ENCODE measurements around the gene WASF3.

Gene WASF3

DNA sequence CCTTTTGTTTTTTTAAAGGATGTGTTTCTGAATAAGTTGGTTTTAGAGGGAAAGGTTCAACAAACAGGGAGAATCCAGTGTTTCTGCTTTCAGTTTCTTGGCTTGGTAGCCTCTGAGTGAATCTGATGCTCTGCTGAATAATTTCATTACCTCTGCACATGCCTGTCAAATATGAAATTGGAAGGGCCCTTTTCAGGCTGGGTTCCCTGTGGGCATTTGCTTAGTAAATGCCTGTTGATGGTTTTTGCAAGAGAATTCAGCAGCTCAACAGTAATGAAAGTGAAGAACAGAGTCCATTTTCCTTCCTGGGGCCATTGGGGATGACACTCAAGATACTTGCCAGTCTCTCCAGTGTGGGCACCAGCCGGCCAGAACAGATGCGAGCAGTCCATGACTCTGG is 128.8 kb downstream of the WASF3 start:
- Histone ChIP-seq H3K9me3 (ENCODE audit: control insufficient read depth, insufficient read depth, low read length) (no peaks in the 10 kb centered on the region; the same call in 1 of the 2 replicates), H3K4me3 (ENCODE audit: low read length) (no peak overlapping the region), H3K79me2 (ENCODE audit: control insufficient read depth, low read length) (no peaks in the 10 kb centered on the region), H3K9me2 (replicated peaks; ENCODE audit: control insufficient read depth, low read length) (no peaks in the 10 kb centered on the region; the same call in 1 of the 2 replicates), H3K27me3 (ENCODE audit: control insufficient read depth, low read length) (no peaks in the 10 kb centered on the region), H3K4me2 (ENCODE audit: low read length) (no peak overlapping the region), H3K36me3 (ENCODE audit: control insufficient read depth, low read length) (peaks cover 90% of the 10 kb centered on the region), H3F3A (ENCODE audit: control insufficient read depth, insufficient read depth) (no peaks in the 10 kb centered on the region), H3K27ac (ENCODE audit: low read depth, low read length) (no peak overlapping the region), H3K4me1 (ENCODE audit: control insufficient read depth, low read length) (no peaks in the 10 kb centered on the region), H4K20me1 (ENCODE audit: control insufficient read depth, insufficient read depth, low read depth, low read length) (no peaks in the 10 kb centered on the region)
- TF ChIP-seq, protein P1, sequence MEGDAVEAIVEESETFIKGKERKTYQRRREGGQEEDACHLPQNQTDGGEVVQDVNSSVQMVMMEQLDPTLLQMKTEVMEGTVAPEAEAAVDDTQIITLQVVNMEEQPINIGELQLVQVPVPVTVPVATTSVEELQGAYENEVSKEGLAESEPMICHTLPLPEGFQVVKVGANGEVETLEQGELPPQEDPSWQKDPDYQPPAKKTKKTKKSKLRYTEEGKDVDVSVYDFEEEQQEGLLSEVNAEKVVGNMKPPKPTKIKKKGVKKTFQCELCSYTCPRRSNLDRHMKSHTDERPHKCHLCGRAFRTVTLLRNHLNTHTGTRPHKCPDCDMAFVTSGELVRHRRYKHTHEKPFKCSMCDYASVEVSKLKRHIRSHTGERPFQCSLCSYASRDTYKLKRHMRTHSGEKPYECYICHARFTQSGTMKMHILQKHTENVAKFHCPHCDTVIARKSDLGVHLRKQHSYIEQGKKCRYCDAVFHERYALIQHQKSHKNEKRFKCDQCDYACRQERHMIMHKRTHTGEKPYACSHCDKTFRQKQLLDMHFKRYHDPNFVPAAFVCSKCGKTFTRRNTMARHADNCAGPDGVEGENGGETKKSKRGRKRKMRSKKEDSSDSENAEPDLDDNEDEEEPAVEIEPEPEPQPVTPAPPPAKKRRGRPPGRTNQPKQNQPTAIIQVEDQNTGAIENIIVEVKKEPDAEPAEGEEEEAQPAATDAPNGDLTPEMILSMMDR (IDR thresholded peaks at IDR 0.05; ENCODE audit: low read depth, low read length, poor library complexity, severe bottlenecking), result no peak
- no peak for TF ChIP-seq EZH2phosphoT487 (IDR thresholded peaks at IDR 0.05; ENCODE audit: borderline replicate concordance, low read length)

DNA sequence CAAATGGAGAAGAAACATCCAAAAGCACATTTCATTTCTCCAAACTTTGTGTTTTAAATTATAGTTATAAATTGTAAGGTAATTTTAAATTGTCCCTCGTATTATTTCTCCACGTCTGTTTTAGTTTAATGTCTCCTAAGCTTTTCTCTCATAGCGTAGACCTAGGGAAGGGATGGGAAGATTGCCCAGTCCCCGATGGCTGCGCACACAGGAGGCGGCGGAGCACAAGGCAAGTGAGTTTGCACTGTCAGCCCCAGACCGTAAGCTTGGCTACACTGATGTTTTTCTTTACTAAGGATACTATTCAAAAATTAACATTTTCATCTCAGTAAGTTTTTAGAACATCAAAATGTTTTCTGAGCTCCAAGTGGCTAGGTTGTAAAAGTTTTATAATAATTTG is 130.8 kb downstream of the WASF3 start:
- Histone ChIP-seq H3K4me3 (ENCODE audit: low read length) (no peak overlapping the region), H3K4me2 (ENCODE audit: low read length) (no peak overlapping the region), H3K9me3 (ENCODE audit: control insufficient read depth, insufficient read depth, low read length) (no peaks in the 10 kb centered on the region; the same call in 1 of the 2 replicates)

DNA sequence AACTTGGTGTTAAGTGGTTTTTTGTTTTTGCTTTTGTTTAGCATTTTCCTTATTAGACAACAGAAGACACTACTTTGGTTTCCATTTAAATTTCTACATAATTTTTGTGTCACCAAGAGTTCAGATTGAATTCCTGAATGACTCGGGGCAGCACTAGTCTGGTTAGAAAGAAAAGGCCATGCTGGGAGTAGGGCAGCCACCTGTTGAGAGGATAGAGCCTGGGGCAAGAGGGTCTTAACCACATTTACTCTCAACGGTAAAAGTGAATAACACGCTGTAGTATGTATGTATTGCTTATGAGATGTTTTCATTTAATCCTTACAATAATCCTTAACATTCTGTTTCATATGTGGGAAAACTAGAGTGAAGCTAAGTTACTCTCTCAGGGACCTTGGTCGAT is 131.5 kb downstream of the WASF3 start:
- Histone ChIP-seq H3K4me3 (ENCODE audit: low read length) (no peak overlapping the region), H3K27ac (ENCODE audit: low read depth, low read length) (no peak overlapping the region), H3K27me3 (ENCODE audit: control insufficient read depth, low read length) (no peaks in the 10 kb centered on the region), H3F3A (ENCODE audit: control insufficient read depth, insufficient read depth) (no peaks in the 10 kb centered on the region), H3K36me3 (ENCODE audit: control insufficient read depth, low read length) (peaks cover 64% of the 10 kb centered on the region), H3K4me1 (ENCODE audit: control insufficient read depth, low read length) (no peaks in the 10 kb centered on the region), H3K79me2 (ENCODE audit: control insufficient read depth, low read length) (no peaks in the 10 kb centered on the region), H3K9me3 (ENCODE audit: control insufficient read depth, insufficient read depth, low read length) (no peaks in the 10 kb centered on the region; the same call in 1 of the 2 replicates), H3K4me2 (ENCODE audit: low read length) (no peak overlapping the region), H3K9me2 (replicated peaks; ENCODE audit: control insufficient read depth, low read length) (no peaks in the 10 kb centered on the region; the same call in 1 of the 2 replicates), H4K20me1 (ENCODE audit: control insufficient read depth, insufficient read depth, low read depth, low read length) (no peaks in the 10 kb centered on the region)
- TF ChIP-seq, protein P1 (IDR thresholded peaks at IDR 0.05; ENCODE audit: low read depth, low read length, poor library complexity, severe bottlenecking), result no peak
- no peak for TF ChIP-seq EZH2phosphoT487 (IDR thresholded peaks at IDR 0.05; ENCODE audit: borderline replicate concordance, low read length)

More for the DNA sequence above, 130.8 kb downstream of the WASF3 start:
- no peak overlapping the region for H3K27ac ChIP-seq (ENCODE audit: low read depth, low read length)
- H4K20me1 ChIP-seq (ENCODE audit: control insufficient read depth, insufficient read depth, low read depth, low read length), result no peaks in the 10 kb centered on the region
- H3K9me2 ChIP-seq (replicated peaks; ENCODE audit: control insufficient read depth, low read length), result no peaks in the 10 kb centered on the region; the same call in 1 of the 2 replicates
- H3K36me3 ChIP-seq (ENCODE audit: control insufficient read depth, low read length), result peaks cover 71% of the 10 kb centered on the region
- no peak for TF ChIP-seq EZH2phosphoT487 (IDR thresholded peaks at IDR 0.05; ENCODE audit: borderline replicate concordance, low read length)
- TF ChIP-seq, protein P1 (IDR thresholded peaks at IDR 0.05; ENCODE audit: low read depth, low read length, poor library complexity, severe bottlenecking), result no peak
- H3K79me2 ChIP-seq (ENCODE audit: control insufficient read depth, low read length), result no peaks in the 10 kb centered on the region
- H3F3A ChIP-seq (ENCODE audit: control insufficient read depth, insufficient read depth), result no peaks in the 10 kb centered on the region
- H3K4me1 ChIP-seq (ENCODE audit: control insufficient read depth, low read length), result no peaks in the 10 kb centered on the region
- H3K27me3 ChIP-seq (ENCODE audit: control insufficient read depth, low read length), result no peaks in the 10 kb centered on the region
